ENCODE results near the gene SIL1. TPM values are rescaled to one million over a fixed set of nuclear protein-coding genes. Genes with fewer than 3 reads are reported as not detected.
A peak's percentile ranks its signal among the peaks of the same experiment; 100 is the strongest.

Gene SIL1
- total and polyA plus RNA-seq, 9 of the 15 experiments (the other 6 are each of a cell fraction or from before 2014, with no cell fraction given): 1.3 to 30.5 (median 18.1) TPM

DNA sequence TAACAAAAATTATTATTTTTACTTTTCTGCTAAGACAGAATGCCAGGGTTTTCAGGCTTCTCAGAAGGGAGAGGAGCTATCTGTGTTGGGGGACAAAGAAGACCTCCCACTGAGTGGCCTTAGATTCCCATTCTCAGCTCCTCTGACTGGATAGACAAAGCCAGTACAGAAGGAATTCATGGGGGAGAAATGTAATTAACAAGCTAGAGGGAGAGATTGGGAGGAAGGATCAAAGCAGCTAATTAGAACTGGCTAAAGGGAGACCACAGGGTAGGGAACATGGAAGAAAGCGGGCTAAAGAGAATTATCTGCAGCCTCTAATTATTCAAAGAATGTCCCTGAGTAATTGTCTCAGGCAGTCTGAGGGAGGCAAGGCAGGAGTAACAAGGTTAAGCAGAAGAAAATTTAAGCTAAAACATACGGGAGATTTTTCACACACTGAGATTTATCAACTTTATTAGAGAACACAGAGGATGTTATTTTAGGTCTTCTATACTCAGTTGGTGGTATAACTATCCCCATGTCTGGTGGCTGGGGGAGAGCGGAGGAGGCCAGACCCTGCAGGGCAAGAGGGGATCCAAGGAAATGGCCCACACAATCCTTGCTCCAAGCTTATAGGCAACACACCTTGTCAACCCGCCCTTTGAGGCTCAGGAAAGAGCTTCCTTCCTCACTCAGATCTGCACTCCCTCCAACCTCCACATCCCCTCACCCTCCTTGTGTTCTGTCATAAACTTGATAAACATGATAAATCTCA lies 235.4 kb downstream of the SIL1 start:
- intact Hi-C loops (cut with micrococcal nuclease) (no loop called here), in situ Hi-C loops (cut with MboI) (no loop called here)
- WGBS (ENCODE audit: insufficient coverage, low coverage, missing lambda C conversion rate): 69% methylated on average over 4 of the region's 4 CpGs
- Histone ChIP-seq H3K27me3 (ENCODE audit: control insufficient read depth in 2 of 2, insufficient read depth in 2 of 2, low read length in 2 of 2) (no peaks in the 10 kb centered on the region), H3K4me1 (replicated peaks in 1 of 2; ENCODE audit: control insufficient read depth in 2 of 2, insufficient read depth in 2 of 2, low read length in 2 of 2) (no peaks in the 10 kb centered on the region), H3K4me3 (no peak overlapping the region), H3K9me3 (replicated peaks; ENCODE audit: control insufficient read depth, insufficient read depth, low read depth, low read length) (no peaks in the 10 kb centered on the region), H2AFZ (ENCODE audit: low read depth, low read length) (no peak overlapping the region), H3K27ac (ENCODE audit: extremely low read depth, low read depth, low read length) (no peak overlapping the region), H4K20me1 (replicated peaks; ENCODE audit: control insufficient read depth, insufficient read depth, low read length) (peaks cover 4% of the 10 kb centered on the region; the same call in 1 of the 2 replicates), H3K4me2 (ENCODE audit: insufficient read depth, low read length) (no peak overlapping the region), H3K9me1 (ENCODE audit: control insufficient read depth, insufficient read depth, low read length) (no peaks in the 10 kb centered on the region), H3K9ac (ENCODE audit: insufficient read depth in 1 of 2, low read depth in 2 of 2, low read length in 2 of 2) (no peak overlapping the region), H3K36me3 (ENCODE audit: control insufficient read depth, insufficient read depth, low read length) (no peaks in the 10 kb centered on the region), H3K79me2 (ENCODE audit: control insufficient read depth, insufficient read depth, low read length) (no peaks in the 10 kb centered on the region)
- DNase-seq (ENCODE audit: extremely low read depth in 1 of 4, low spot score in 3 of 4) (no peak), ATAC-seq (no peak), FAIRE-seq (peak; percentile 6)
- ChIA-PET CTCF (ENCODE audit: low intra/inter-chr PET ratio) (interaction anchor here (0.6 kb wide), 1 partner anchor 339 kb away, joined by 3 read pairs; no protein-coding TSS in a partner anchor), POLR2A (interaction anchor here (1.0 to 1.6 kb wide), 3 partner anchors 9 to 13 kb away, joined by 3 to 6 read pairs (median 4); no protein-coding TSS in a partner anchor)
- BruUV-seq (replicated peaks): no TSS peak
- no peak for TF ChIP-seq ARID2 (IDR thresholded peaks at IDR 0.05)

DNA sequence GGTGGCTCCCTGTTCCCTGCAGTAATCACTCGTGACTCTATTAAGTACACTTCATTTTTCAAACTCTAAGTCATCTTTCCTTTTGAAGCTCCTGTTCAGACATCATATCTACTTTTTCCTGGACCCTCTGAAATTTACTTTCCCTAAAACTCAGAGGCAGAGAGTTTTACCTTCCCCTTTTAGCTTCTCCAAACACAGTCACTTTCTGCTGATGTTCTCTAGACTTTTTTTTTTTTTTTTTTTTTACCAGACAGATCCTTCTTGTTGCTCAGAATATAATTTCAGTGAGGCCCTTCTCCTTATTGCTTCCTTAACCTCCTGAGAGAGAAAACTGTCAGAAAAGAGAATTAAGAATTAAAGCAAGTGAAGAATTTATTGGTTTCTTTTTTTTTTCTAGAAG lies 236.4 kb downstream of the SIL1 start:
- Histone ChIP-seq H3K27ac (ENCODE audit: extremely low read depth, low read depth, low read length) (no peak overlapping the region), H3K4me1 (replicated peaks in 1 of 2; ENCODE audit: control insufficient read depth in 2 of 2, insufficient read depth in 2 of 2, low read length in 2 of 2) (no peaks in the 10 kb centered on the region), H3K4me3 (no peak overlapping the region), H3K4me2 (ENCODE audit: insufficient read depth, low read length) (no peak overlapping the region), H3K9me1 (ENCODE audit: control insufficient read depth, insufficient read depth, low read length) (no peaks in the 10 kb centered on the region), H3K36me3 (ENCODE audit: control insufficient read depth, insufficient read depth, low read length) (no peaks in the 10 kb centered on the region), H3K9ac (ENCODE audit: insufficient read depth in 1 of 2, low read depth in 2 of 2, low read length in 2 of 2) (no peak overlapping the region), H2AFZ (ENCODE audit: low read depth, low read length) (no peak overlapping the region), H3K9me3 (replicated peaks; ENCODE audit: control insufficient read depth, insufficient read depth, low read depth, low read length) (no peaks in the 10 kb centered on the region), H3K79me2 (ENCODE audit: control insufficient read depth, insufficient read depth, low read length) (no peaks in the 10 kb centered on the region), H3K27me3 (ENCODE audit: control insufficient read depth in 2 of 2, insufficient read depth in 2 of 2, low read length in 2 of 2) (no peaks in the 10 kb centered on the region), H4K20me1 (replicated peaks; ENCODE audit: control insufficient read depth, insufficient read depth, low read length) (peaks cover 4% of the 10 kb centered on the region; the same call in 1 of the 2 replicates)
- no peak for FAIRE-seq
- in situ Hi-C loops (cut with MboI): no loop called here
- WGBS (ENCODE audit: insufficient coverage, low coverage, missing lambda C conversion rate): 29% methylated on average over 1 of the region's 1 CpG
- CTCF ChIA-PET (ENCODE audit: low intra/inter-chr PET ratio): no interaction called here
- intact Hi-C loops (cut with micrococcal nuclease): no loop called here
- no peak for DNase-seq (ENCODE audit: extremely low read depth in 1 of 4, low spot score in 3 of 4)
- BruUV-seq (replicated peaks): no TSS peak
- TF ChIP-seq MIER1 (IDR thresholded peaks at IDR 0.05; ENCODE audit: low read depth) (no peak), ZNF282 (CRISPR knock-in tag; IDR thresholded peaks at IDR 0.05) (no peak), ARNT (IDR thresholded peaks at IDR 0.05) (no peak), SRSF1 (IDR thresholded peaks at IDR 0.05; ENCODE audit: low read depth, low read length) (no peak), CHD2 (IDR thresholded peaks at IDR 0.05; ENCODE audit: low read depth, low read length) (no peak)
- TF ChIP-seq, protein P1, sequence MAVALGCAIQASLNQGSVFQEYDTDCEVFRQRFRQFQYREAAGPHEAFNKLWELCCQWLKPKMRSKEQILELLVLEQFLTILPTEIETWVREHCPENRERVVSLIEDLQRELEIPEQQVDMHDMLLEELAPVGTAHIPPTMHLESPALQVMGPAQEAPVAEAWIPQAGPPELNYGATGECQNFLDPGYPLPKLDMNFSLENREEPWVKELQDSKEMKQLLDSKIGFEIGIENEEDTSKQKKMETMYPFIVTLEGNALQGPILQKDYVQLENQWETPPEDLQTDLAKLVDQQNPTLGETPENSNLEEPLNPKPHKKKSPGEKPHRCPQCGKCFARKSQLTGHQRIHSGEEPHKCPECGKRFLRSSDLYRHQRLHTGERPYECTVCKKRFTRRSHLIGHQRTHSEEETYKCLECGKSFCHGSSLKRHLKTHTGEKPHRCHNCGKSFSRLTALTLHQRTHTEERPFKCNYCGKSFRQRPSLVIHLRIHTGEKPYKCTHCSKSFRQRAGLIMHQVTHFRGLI (CRISPR knock-in tag; IDR thresholded peaks at IDR 0.05): no peak
- POLR2A ChIA-PET: interaction anchor here (0.6 to 1.6 kb wide), 2 partner anchors 11 to 24 kb away, joined by 4 to 6 read pairs; no protein-coding TSS in a partner anchor
- ATAC-seq: no peak
